DND-41 (cell line): ENCODE results near the gene TEKT3.

Experiments used
- EZH2 ChIP-seq: IDR thresholded peaks from 3 replicates; pipeline ENCODE4 v1.6.1; 2012; ENCODE audit warnings: borderline replicate concordance, low read depth, mild to moderate bottlenecking, moderate library complexity, low read length, inconsistent platforms; ENCODE audit not compliant: severe bottlenecking
- TF ChIP-seq, protein P1 (sequence below): IDR thresholded peaks from 2 replicates; pipeline ENCODE4 v1.5.1; 2012; ENCODE audit warnings: borderline replicate concordance, low read length, moderate library complexity, mild to moderate bottlenecking; ENCODE audit not compliant: poor library complexity, severe bottlenecking; ENCODE audit errors: extremely low read depth

DNA sequence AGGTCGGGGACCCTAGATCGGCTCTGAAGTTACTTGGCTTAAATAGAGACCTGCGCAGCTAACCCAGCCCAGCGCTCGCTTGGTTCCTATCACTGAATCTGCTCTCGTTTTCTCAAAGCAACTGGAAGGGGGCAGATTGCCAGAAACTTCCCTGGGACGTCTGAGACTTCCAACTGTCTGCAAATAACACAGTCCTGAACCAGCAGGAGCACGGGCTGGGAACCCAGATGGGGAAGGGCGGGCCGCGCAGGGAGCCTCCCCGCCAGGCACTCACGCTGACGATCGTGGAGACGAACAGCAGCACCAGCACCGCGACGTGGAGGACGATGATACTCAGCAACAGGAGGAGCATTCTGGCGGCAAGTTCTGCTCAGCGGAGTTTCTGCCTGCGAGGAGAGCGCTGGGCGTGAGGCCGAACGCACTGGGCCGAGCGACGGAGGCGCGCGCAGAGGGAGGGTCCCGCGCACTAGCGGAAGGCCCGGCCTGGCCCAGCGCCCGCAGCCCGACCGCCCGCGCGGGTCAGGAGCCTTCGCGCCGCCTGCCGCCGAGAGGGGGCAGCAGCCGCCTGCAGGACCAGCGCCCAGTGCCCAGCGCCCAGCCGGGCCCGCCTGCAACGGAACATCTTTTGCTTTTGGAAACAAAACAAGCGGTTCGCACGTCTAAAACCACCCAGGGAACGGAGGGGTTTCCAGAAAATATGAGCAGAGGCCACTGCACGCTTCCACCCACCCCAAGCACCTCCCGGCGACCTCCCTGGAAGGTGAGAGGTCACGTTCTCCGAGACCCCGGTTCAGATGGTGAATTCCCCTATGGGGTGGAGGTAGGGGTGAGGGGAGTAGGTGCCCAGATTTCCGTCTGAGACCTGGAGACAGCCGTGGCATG lies 80.8 kb downstream of the TEKT3 start:
- TF ChIP-seq, protein P1, sequence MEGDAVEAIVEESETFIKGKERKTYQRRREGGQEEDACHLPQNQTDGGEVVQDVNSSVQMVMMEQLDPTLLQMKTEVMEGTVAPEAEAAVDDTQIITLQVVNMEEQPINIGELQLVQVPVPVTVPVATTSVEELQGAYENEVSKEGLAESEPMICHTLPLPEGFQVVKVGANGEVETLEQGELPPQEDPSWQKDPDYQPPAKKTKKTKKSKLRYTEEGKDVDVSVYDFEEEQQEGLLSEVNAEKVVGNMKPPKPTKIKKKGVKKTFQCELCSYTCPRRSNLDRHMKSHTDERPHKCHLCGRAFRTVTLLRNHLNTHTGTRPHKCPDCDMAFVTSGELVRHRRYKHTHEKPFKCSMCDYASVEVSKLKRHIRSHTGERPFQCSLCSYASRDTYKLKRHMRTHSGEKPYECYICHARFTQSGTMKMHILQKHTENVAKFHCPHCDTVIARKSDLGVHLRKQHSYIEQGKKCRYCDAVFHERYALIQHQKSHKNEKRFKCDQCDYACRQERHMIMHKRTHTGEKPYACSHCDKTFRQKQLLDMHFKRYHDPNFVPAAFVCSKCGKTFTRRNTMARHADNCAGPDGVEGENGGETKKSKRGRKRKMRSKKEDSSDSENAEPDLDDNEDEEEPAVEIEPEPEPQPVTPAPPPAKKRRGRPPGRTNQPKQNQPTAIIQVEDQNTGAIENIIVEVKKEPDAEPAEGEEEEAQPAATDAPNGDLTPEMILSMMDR: no peak
- no peak for TF ChIP-seq EZH2
